Breast epithelium (tissue), 4 donors: ENCODE data around the gene PSMA1. TPM values are rescaled to one million over a fixed set of nuclear protein-coding genes. Genes with fewer than 3 reads are reported as not detected.

ENCODE experiments used
- DNase-seq, 2 donors: peaks; one replicate each; pipeline ENCODE4 v3.0.0-alpha.2; 2019; ENCODE audit warnings: low spot score in 2 of 2
- H3K27ac ChIP-seq, 2 donors: fragments of 200-600 bp; sonication (generic) in 1 of 2; one replicate each; pipeline ENCODE4 v1.5.1; 2016 to 2019; ENCODE audit warnings: mild to moderate bottlenecking in 1 of 2
- H3K27me3 ChIP-seq, 2 donors: fragments of 200-600 bp; sonication (generic) in 1 of 2; one replicate each; pipeline versions ENCODE4 v1.5.1 to v1.6.0; 2017 to 2019; ENCODE audit warnings: control low read depth in 1 of 2, mild to moderate bottlenecking in 1 of 2
- H3K36me3 ChIP-seq: fragments of 200-600 bp; one replicate; pipeline ENCODE4 v1.5.1; 2019
- H3K4me1 ChIP-seq, 2 donors: fragments of 200-600 bp; sonication (generic); one replicate each; pipeline ENCODE4 v1.5.1; 2016 to 2019; ENCODE audit warnings: control low read depth in 1 of 2
- H3K4me3 ChIP-seq, 3 donors: fragments of 200-600 bp; sonication (generic); 1 replicate in 2 of 3; 2 replicates in 1 of 3; pipeline ENCODE4 v1.5.1; 2016 to 2019; ENCODE audit warnings: mild to moderate bottlenecking in 3 of 3, moderate library complexity in 2 of 3
- H3K9me3 ChIP-seq, 2 donors: fragments of 200-600 bp; sonication (generic) in 1 of 2; one replicate each; pipeline ENCODE4 v1.5.1; 2016 to 2019; ENCODE audit warnings: control low read depth in 1 of 2
- POLR2A ChIP-seq: fragments of 450-650 bp; IDR thresholded peaks from one replicate; pipeline ENCODE4 v1.6.1; 2016; ENCODE audit warnings: antibody characterized with exemption, mild to moderate bottlenecking, moderate library complexity
- POLR2AphosphoS5 ChIP-seq, 3 donors: sonication (generic); formaldehyde crosslinking; IDR thresholded peaks; one replicate each; pipeline ENCODE4 v1.6.1; 2017; ENCODE audit warnings: antibody characterized with exemption in 3 of 3
- intact Hi-C: fragments of 100-400 bp; cut with DNase I; formaldehyde crosslinking; loops from one replicate; pipeline ENCODE4 v1.15.1; 2023; ENCODE audit warnings: low total_unique reads
- total RNA-seq, 3 donors: library from RNA; depleted of rRNA; stranded (reverse); fragments of >200 nt; gene quantifications; one replicate each; pipeline ENCODE4 v1.1.0, GENCODE V29; 2016
- TF ChIP-seq, protein P1 (sequence below), 3 donors: fragments of 450-650 bp; IDR thresholded peaks; one replicate each; pipeline ENCODE4 v1.5.1; 2016 to 2017; ENCODE audit warnings: antibody characterized with exemption in 3 of 3, mild to moderate bottlenecking in 3 of 3, moderate library complexity in 3 of 3

PSMA1 gene
- total RNA-seq, 3 donors from 2014 or later: 107 to 120 (median 116) TPM

DNA sequence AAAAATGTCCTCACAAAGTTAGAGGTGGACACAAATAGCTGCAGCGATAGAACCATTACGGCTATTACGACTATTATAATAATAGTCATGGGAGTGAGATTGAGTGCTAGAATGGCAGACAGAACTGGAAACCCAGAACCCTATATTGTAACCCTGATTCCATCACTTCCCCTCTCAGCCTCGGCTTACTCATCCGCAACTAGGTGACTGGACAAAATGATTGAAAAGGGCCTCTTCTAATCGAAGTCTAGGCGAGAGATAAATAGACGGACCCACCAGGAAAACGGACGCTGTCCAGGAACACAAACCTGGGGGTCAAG is 629 bp downstream of the PSMA1 start:
- TF ChIP-seq POLR2A (no peak), POLR2AphosphoS5 (IDR thresholded peaks at IDR 0.05) (no peak)
- TF ChIP-seq, protein P1, sequence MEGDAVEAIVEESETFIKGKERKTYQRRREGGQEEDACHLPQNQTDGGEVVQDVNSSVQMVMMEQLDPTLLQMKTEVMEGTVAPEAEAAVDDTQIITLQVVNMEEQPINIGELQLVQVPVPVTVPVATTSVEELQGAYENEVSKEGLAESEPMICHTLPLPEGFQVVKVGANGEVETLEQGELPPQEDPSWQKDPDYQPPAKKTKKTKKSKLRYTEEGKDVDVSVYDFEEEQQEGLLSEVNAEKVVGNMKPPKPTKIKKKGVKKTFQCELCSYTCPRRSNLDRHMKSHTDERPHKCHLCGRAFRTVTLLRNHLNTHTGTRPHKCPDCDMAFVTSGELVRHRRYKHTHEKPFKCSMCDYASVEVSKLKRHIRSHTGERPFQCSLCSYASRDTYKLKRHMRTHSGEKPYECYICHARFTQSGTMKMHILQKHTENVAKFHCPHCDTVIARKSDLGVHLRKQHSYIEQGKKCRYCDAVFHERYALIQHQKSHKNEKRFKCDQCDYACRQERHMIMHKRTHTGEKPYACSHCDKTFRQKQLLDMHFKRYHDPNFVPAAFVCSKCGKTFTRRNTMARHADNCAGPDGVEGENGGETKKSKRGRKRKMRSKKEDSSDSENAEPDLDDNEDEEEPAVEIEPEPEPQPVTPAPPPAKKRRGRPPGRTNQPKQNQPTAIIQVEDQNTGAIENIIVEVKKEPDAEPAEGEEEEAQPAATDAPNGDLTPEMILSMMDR (IDR thresholded peaks at IDR 0.05): no peak
- H3K36me3 ChIP-seq: no peaks in the 10 kb centered on the region
- peaks cover 0 to 6% of the 10 kb centered on the region in 2 donors for H3K4me1 ChIP-seq
- H3K27me3 ChIP-seq: no peaks in the 10 kb centered on the region
- H3K9me3 ChIP-seq: no peaks in the 10 kb centered on the region
- intact Hi-C loops: no loop called here
- DNase-seq: no peak
- peak overlapping the region; percentile 73 to 86 (median 74) for H3K4me3 ChIP-seq
- H3K27ac ChIP-seq: peak overlapping the region; percentile 83 to 90

DNA sequence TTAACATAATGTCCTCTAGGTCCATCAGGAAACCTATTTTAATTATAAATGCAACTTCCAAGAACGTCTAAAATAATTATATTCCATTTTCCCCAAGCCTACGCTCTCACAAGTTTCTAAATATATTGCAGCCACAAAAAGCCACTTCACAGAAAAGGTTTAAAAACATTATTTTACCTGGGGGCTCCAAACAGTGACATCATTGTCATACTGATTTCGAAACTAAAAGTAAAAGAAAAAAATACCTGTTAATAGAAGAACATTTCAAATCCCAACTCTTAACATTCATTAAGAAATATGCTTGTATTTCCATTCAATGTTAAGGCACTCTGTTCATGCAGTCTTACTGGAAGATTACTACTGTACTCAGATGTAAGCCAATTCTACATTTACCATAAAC is 1.4 kb downstream of the PSMA1 start:
- Histone ChIP-seq H3K27me3 (no peaks in the 10 kb centered on the region), H3K4me3 (peak overlapping the region; percentile 73 to 86 (median 74)), H3K9me3 (no peaks in the 10 kb centered on the region), H3K36me3 (peaks cover 4% of the 10 kb centered on the region), H3K4me1 (peaks cover 0 to 6% of the 10 kb centered on the region in 2 donors), H3K27ac (no peak overlapping the region)
- intact Hi-C loops: no loop called here
- TF ChIP-seq POLR2A (no peak), POLR2AphosphoS5 (IDR thresholded peaks at IDR 0.05) (no peak)
- TF ChIP-seq, protein P1 (IDR thresholded peaks at IDR 0.05): no peak
- DNase-seq: no peak

DNA sequence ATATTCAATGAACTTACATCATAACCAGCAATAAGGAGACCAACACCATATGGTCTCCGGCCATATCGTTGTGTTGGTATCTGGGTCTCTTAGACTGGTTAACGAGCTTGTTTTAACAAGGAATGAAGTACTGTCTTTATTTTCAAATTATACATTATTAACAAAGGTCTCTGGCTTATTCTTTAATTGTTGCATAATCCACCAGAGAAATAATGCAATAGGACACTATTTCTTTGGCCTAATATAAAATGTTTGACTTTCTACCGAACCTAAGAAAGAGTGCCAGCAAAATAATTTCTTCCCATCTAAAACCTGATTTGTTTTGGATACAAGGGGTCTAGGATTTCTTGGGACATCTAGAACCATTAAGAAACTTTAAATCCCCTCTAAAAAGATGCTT is 6.4 kb downstream of the PSMA1 start:
- TF ChIP-seq, protein P1 (IDR thresholded peaks at IDR 0.05): no peak
- TF ChIP-seq POLR2AphosphoS5 (IDR thresholded peaks at IDR 0.05) (no peak), POLR2A (no peak)
- Histone ChIP-seq H3K27ac (no peak overlapping the region), H3K4me3 (no peak overlapping the region), H3K9me3 (no peaks in the 10 kb centered on the region), H3K36me3 (peaks cover 8% of the 10 kb centered on the region), H3K4me1 (peaks cover 0 to 6% of the 10 kb centered on the region in 2 donors), H3K27me3 (no peaks in the 10 kb centered on the region)
- no peak for DNase-seq
- intact Hi-C loops: no loop called here

DNA sequence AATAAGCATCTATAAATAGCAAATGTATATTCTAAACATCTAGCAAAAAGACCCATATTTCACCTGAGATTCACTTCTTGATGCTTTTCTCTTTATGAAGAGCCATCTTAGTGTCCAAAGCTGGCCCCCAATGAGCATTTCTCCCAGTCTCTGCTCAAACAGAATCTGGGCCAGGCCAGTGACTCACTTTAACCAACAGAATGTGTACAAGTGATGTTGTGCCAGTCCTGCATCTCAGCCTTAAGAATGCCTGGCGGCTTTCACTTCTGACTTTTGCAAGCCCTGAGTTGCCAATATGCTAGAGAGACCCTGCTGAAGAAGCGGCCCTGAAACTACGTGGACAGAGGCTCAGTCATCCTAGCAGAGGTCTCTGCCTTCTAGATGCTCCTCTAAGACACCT is 13.7 kb downstream of the PSMA1 start:
- no peaks in the 10 kb centered on the region for H3K4me1 ChIP-seq
- H3K36me3 ChIP-seq: peaks cover 9% of the 10 kb centered on the region
- intact Hi-C loops: no loop called here
- no peak overlapping the region for H3K27ac ChIP-seq
- no peaks in the 10 kb centered on the region for H3K27me3 ChIP-seq
- no peak overlapping the region for H3K4me3 ChIP-seq
- no peak for DNase-seq
- TF ChIP-seq, protein P1 (IDR thresholded peaks at IDR 0.05): no peak
- TF ChIP-seq POLR2AphosphoS5 (IDR thresholded peaks at IDR 0.05) (no peak), POLR2A (no peak)
- H3K9me3 ChIP-seq: no peaks in the 10 kb centered on the region

DNA sequence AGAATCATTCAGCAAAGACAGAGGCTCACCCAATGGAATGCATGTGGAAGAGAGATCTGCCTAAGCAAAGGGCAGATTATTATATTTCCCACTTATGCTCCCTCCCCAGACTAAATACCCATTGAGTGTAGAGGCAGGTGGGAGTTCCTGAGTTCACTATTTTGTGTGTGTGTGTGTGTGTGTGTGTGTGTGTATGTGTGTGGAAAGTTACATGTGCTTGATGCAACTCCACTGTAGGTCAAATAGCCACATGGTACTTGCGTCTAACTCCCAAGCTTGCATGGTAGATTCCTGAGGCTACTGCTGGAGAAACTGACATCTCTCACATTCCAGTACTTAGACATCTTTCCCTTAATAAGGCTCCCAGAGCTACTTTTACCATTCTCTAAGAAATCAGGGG is 17.2 kb downstream of the PSMA1 start:
- TF ChIP-seq POLR2AphosphoS5 (IDR thresholded peaks at IDR 0.05) (no peak), POLR2A (no peak)
- TF ChIP-seq, protein P1 (IDR thresholded peaks at IDR 0.05): no peak

More for the DNA sequence above, 17.2 kb downstream of the PSMA1 start:
- Histone ChIP-seq H3K36me3 (peaks cover 5% of the 10 kb centered on the region), H3K4me3 (no peak overlapping the region), H3K27ac (no peak overlapping the region), H3K4me1 (no peaks in the 10 kb centered on the region), H3K9me3 (no peaks in the 10 kb centered on the region), H3K27me3 (no peaks in the 10 kb centered on the region)
- intact Hi-C loops: no loop called here
- no peak for DNase-seq
